GM18951 (cell line): ENCODE results near the gene RNF126.
"Not testable (repeated sequence)": the region's sequence is repeated elsewhere in the genome, so short reads cannot be mapped to it uniquely, and the experiment has no call there.

ENCODE experiments used
- POLR2A ChIP-seq: IDR thresholded peaks from 4 replicates; pipeline ENCODE4 v1.6.1; 2011; ENCODE audit warnings: mild to moderate bottlenecking; ENCODE audit not compliant: insufficient read length, insufficient read depth; ENCODE audit errors: extremely low read depth
- in situ Hi-C: fragments of 300-500 bp; cut with MboI; formaldehyde crosslinking; loops from one replicate; pipeline ENCODE4 v1.12.0; 2022; ENCODE audit warnings: low sequenced_read_pairs, mixed read lengths, inconsistent platforms; ENCODE audit not compliant: unreplicated experiment

RNF126 gene

DNA sequence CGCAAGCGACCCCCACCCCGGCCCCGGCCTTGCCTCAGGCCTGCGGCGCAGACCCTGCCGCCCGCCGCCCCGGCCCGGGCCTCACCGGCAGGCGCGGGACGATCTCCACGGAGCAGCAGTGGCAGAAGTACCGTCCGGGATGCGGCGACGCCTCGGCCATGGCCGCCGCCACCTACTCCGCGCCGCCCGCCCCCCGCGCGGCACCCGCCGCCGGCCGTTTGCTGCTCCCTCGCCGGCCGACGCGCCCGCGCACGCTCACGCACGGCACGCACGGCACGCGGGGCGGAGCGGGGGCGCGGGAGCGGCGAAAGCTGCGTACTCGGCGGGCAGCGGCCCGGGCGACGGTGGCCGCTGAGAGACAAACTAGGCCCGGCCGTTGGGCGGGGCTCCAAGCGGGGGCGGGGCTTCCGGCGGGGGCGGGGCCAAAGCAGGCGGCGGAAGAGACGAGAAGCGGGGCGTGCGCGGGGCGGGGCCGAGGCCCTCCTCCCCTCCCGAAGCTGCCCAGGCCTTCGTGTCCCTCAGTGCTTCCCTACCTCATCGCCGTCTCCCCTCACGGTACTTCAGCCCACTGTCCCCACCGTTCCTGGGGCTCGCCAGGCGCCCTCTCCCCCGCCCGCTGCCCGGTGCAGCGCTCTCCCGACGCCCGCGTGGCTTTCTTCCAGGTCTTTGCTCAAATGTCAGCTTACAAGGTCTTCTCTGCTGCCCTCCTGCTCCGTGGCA, at the start of gene RNF126:
Gene RNF126, minus strand, starts transcription at position 253 of the 720 bp plus-strand sequence. Its CDS starts 93 bp downstream, at position 160.
- TF ChIP-seq POLR2A, result peak; percentile 90
- in situ Hi-C loops, result no loop called here

GRCh38 chr19:711254-711653, 48.2 kb upstream of the RNF126 start:
- no peak for TF ChIP-seq POLR2A
- in situ Hi-C loops, result no loop called here

GRCh38 chr19:710767-711166, 47.8 kb upstream of the RNF126 start:
- TF ChIP-seq POLR2A, result no peak
- in situ Hi-C loops, result no loop called here

- in situ Hi-C loops, result no loop called here
- no peak for TF ChIP-seq POLR2A
Measured at GRCh38 chr19:709965-710571, 47.1 kb upstream of the RNF126 start.

DNA sequence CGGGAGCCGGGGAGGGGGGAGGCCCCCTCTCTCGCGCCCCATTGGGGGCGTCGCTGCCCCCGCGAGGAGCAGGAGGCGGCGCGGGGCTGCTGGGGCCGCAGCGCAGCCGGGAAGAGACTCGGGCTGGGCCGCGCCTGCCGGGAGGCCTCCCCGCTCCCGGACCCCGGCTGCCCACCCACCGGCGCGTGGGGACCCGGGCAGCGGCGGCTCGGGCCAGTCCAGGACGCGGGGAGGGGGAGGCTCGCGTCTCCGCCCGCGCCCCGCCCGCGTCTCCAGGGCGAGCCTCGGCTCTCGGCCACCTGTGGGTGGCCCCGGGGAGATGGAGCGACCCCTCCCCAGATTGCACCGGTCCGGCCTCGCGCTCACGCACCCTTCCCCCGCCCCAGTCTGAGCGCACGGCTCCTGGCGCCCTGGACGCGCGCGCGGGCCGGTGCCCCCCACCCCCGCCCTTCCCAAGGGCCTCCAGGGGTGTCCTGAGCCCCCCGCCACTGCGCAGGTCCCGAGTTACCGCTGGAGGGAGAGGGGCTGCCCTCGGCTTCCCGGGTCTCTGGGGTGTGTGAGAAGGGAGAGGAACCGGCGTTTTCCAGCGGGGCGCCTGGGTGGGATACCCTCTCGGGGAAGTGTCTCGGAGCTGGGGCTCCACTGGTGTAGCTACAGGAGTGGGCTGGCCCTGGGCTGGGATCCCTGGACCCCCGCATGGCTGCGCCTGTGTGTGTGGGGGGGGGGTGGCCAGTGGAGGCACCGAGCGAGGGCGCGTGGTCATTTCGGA, 46.4 kb upstream of the RNF126 start:
- TF ChIP-seq POLR2A, result no peak
- in situ Hi-C loops, result no loop called here

DNA sequence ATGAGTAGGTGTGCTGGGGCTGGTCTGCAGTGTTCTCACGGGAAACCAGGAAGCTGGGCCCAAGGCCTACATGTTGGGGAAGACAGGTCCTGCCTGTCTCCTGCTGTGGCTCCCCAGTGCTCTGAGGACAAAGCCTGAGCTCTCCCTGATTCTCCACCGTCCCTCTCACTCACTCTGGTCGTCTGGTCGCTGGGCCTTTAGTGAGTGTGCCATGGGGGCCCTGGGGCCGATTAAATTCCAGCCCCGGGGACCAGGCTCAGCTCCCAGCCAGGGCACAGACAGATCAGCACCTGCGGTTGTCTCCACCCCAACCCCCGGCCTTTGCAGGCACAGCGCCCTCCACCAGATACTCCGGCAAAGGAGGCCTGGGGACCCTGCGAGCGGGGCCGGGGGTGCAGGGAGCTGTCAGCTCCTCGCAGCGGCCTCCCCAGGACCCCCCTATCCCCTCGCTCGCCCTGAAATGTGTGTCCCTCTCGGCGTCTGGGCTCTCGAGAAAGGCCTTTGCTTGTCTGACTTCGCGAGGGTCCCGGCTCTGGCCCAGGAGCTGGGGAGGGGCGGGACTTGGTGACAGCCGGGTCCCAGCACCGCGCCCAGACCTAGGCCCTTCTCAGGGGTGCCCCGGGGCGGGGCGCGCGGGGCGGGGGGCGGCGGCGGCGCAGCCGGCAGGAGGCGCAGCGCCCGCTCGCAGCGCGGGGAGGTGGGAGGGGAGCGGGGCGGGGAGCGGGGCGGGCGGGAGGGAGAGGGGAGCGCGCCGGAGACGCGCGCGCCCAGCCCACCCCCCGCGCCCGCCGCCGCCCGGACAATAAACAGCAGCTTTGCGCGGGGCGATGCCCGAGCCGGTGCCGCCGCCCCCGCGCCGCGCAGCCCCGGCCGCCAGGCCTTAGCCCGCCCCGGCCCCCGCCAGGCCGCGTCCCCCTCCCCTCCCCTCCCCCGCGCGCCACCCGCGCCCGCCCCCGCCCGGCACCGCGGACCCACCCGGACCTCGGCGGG, 45.4 kb upstream of the RNF126 start, which contains the start of gene PALM:
Gene PALM, plus strand, starts transcription at position 782 of the 990 bp plus-strand sequence. CDS start 212 bp downstream, outside the sequence.
- in situ Hi-C loops, result no loop called here
- TF ChIP-seq POLR2A, result no peak

DNA sequence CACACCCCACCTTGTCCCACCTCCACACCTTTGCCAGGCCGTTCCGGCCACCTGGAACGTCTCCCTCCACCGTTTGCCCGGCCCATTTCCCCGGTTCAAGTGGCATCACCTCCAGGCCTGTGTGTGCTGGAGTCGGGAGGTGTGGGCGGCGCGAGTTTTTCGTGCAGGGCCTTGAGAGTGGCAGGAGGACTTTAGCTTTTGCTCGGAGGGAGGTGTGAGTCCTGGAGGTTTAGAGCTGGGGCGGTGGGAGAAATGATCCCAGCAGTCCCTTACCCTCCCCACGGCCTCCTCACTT, 41.4 kb upstream of the RNF126 start:
- in situ Hi-C loops, result no loop called here
- no peak for TF ChIP-seq POLR2A

- in situ Hi-C loops, result no loop called here
- TF ChIP-seq POLR2A, result no peak
Measured at GRCh38 chr19:703651-704446, 40.8 kb upstream of the RNF126 start.

DNA sequence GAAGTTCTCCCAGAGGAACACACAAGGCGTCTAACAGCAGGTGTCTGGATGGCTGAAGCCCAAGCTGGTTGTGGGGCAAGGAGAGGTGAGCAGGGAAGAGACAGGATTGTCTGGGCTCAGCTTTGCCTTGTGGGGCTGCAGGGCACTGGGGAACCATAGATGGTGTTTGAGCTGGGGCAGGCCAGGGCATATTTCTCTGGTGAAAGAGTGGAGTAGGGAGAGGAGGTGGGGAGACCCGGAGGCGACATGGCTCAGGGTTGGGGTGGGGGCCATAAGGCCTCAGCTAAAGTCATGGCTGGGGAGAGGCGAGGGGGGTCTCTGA, 40.3 kb upstream of the RNF126 start:
- no peak for TF ChIP-seq POLR2A
- in situ Hi-C loops, result no loop called here

DNA sequence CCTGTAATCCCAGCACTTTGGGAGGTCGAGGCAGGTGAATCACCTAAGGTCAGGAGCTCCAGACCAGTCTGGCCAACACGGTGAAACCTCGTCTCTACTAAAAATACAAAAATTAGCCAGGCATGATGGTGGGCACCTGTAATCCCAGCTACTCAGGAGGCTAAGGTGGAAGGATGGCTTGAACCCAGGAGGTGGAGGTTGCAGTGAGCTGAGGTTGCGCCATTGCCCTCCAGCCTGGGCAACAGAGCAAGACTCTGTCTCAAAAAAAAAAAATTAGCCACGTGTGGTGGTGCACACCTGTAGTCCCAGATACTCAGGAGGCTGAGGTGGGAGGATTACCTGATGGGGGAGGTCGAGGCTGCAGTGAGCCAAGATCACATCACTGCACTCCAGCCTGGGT, 39.8 kb upstream of the RNF126 start:
- in situ Hi-C loops, result not testable (repeated sequence)

GRCh38 chr19:699885-700284, 36.9 kb upstream of the RNF126 start:
- in situ Hi-C loops, result not testable (repeated sequence)

- in situ Hi-C loops, result not testable (repeated sequence)
Measured at GRCh38 chr19:698529-698928, 35.5 kb upstream of the RNF126 start.

DNA sequence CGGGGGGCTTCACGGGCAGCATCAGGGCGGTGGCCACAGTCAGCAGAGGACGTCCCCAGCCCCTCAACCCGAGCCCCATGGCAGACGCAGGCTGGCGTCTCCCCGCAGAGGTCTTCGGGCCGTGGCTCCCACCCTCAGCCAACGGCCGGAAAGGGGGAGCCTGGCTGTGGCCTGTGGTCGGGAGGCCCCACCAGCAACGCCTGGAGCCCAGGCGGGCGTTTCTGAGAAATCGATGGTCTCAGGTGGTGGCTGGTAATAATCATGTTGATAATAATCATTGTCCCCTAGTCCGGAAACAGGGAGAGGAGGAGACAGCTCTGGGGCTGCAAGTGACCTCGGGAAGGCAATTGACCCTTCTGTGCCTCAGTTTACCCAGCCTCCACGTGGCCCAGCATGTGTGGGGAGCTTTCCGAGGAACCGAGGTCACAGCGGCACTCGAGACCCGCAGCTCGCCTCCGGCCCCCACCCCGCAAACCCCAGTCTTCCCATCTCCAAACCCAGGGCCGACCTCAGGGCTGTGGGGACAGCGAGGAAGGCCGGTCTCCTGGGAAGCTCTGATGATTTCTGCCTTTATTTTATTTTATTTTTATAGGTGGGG, 32.4 kb upstream of the RNF126 start, which contains the start of gene PRSS57:
Gene PRSS57, minus strand, starts transcription at position 101 of the 598 bp plus-strand sequence. Its CDS starts 22 bp downstream, at position 79.
- TF ChIP-seq POLR2A, result no peak
- in situ Hi-C loops, result no loop called here
